OCI-LY3 (cell line): ENCODE results near the gene CFAP157.

ENCODE experiments used
- CTCF ChIP-seq: fragments of 200-600, 300-600 bp; sonication (generic); IDR thresholded peaks from 2 replicates; pipeline ENCODE4 v1.5.1; 2014; ENCODE audit warnings: antibody characterized with exemption, low read length, low read depth
- EZH2phosphoT487 ChIP-seq: fragments of 200-600 bp; shearing (Covaris generic); IDR thresholded peaks from 2 replicates; pipeline ENCODE4 v1.6.1; 2018; ENCODE audit warnings: antibody characterized with exemption, mixed run types, low read depth

GRCh38 chr9:127723444-127723843, 16.7 kb downstream of the CFAP157 start:
- no peak for TF ChIP-seq CTCF
- no peak for TF ChIP-seq EZH2phosphoT487
